Measurements from ENCODE around the gene CCL26.

DNA sequence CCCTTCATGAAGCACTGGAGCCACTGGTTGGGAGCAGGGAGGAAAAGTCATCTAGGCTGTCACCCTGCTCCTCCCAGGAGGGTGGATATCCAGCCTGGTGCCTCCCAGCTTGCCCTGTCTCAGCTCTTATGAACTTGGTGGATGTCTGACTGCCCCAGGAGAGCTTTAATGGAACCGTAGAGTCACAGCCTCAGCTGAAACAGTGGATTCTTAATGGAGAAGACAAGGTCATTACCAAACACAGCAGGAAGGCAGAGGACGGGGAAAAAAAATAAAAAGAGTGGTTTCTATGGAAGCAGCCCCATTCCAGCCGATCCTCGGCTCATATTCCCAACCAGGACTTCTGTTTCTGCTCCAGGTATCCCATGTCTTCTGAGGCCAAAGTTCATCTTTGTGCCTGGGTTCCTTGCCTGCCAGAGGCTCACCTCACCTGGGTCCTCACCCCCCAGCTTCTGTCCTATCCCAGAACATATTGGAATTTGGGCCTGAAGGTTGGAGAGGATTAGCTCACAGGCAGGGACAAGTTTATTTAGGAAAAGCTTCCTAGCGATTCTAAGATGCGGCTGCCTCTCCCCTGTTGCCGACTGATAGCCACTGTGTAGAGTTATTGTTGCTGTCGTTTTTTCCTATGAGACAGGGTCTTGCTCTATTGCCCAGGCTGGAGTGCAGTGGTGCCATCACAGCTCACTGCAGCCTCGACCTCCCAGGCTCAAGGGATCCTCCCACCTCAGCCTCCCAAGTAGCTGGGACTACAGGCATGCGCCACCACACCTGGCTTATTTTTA, 15.6 kb downstream of the CCL26 start:
- TF ChIP-seq POLR2A (IDR thresholded peaks at IDR 0.05; ENCODE audit: low read length) (no peak), GATA1 (IDR thresholded peaks at IDR 0.05; ENCODE audit: low read depth, low read length) (no peak)

All from erythroblast (primary cell).